Esophagus muscularis mucosa (tissue), 4 donors: ENCODE results near the gene TMEM234. TPM values are rescaled to one million over a fixed set of nuclear protein-coding genes. Genes with fewer than 3 reads are reported as not detected.

Experiments used
- DNase-seq: peaks from one replicate; pipeline ENCODE4 v3.0.0-alpha.2; 2017; ENCODE audit errors: extremely low spot score
- H3K27ac ChIP-seq, 4 donors: fragments of 200-600 bp; sonication (generic); replicated peaks in 1 of 4; 1 replicate in 3 of 4; 2 replicates in 1 of 4; pipeline ENCODE4 v1.5.1; 2016 to 2019; ENCODE audit warnings: mild to moderate bottlenecking in 1 of 4
- H3K27me3 ChIP-seq, 4 donors: fragments of 200-600 bp; sonication (generic); one replicate each; pipeline versions ENCODE4 v1.5.1 to v1.6.0; 2016 to 2019
- H3K36me3 ChIP-seq, 4 donors: fragments of 200-600 bp; sonication (generic); one replicate each; pipeline ENCODE4 v1.5.1; 2016 to 2019
- H3K4me1 ChIP-seq, 4 donors: fragments of 200-600 bp; sonication (generic); one replicate each; pipeline ENCODE4 v1.5.1; 2016 to 2019
- H3K4me3 ChIP-seq, 4 donors: fragments of 200-600 bp; sonication (generic); 1 replicate in 2 of 4; 2 replicates in 2 of 4; pipeline ENCODE4 v1.5.1; 2016 to 2019; ENCODE audit warnings: mild to moderate bottlenecking in 4 of 4, moderate library complexity in 1 of 4
- H3K9me3 ChIP-seq, 4 donors: fragments of 200-600 bp; sonication (generic); 1 replicate in 3 of 4; 2 replicates in 1 of 4; pipeline ENCODE4 v1.5.1; 2016 to 2019
- EP300 ChIP-seq: sonication (generic); formaldehyde crosslinking; IDR thresholded peaks from one replicate; pipeline ENCODE4 v1.6.1; 2017; ENCODE audit warnings: antibody characterized with exemption
- POLR2A ChIP-seq: fragments of 450-650 bp; IDR thresholded peaks from one replicate; pipeline ENCODE4 v1.6.1; 2017; ENCODE audit warnings: antibody characterized with exemption, moderate library complexity, mild to moderate bottlenecking, low read depth
- POLR2AphosphoS5 ChIP-seq, 2 donors: sonication (generic); formaldehyde crosslinking; IDR thresholded peaks; one replicate each; pipeline ENCODE4 v1.6.1; 2017; ENCODE audit warnings: antibody characterized with exemption in 2 of 2
- WGBS: methylation state at CpG from one replicate; pipeline ENCODE4 v1.1.5; 2018; 5-methylcytosine and 5-hydroxymethylcytosine counted together
- intact Hi-C: fragments of 100-400 bp; cut with DNase I; formaldehyde crosslinking; loops from one replicate; pipeline ENCODE4 v1.15.1; 2023
- total RNA-seq, 4 donors: library from RNA; depleted of rRNA; stranded (reverse); fragments of >200 nt; gene quantifications; one replicate each; pipeline versions ENCODE4 v1.1.0 to v1.2.1, GENCODE V29; 2016
- TF ChIP-seq, protein P1 (sequence below), 3 experiments: fragments of 200-600 bp in 2 of 3; fragments of 450-650 bp in 1 of 3; sonication (generic) in 2 of 3; IDR thresholded peaks; one replicate each; pipeline ENCODE4 v1.5.1; 2017 to 2019; ENCODE audit warnings: antibody characterized with exemption in 3 of 3, mild to moderate bottlenecking in 2 of 3, moderate library complexity in 1 of 3

TMEM234 gene
- total RNA-seq, 4 donors from 2014 or later, result 6.6 to 10.0 (median 8.2) TPM

DNA sequence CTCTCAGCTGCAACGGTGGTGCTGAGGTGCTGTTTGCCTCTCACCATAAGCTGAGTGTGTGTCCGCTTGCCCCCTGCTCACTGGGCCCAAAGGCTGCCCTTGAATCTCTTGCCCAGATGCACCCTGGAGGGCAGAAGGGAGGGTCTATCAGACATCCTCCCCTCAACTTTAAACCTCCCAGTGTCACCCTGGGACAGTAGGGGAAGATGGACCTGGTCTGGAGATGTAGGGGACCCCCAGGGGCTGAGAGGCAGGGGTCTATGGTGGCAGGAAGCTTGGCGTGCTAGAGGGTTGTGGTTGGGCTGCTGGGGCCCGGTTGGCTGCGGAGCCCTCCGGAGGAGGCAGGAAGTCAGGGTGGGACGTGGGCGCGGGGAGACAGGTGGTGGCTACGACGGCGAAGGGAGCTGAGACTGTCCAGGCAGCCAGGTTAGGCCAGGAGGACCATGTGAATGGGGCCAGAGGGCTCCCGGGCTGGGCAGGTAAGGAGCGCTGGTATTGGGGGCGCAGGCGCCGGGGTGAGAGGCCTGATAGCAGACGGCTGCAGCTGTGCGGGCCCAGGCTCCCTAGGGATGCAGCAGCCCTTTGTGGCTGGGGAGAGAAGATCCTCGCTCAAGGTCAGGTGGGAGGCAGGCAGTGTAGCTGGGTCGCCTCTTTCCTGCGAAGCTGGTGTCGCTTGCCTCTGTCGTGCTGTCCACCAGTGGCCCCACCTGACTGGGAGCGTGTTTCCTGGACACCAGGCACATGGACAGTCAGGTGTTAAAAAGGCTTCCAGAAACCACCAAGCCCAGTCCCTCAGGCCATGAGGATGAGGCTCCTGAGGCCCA is 29.0 kb upstream of the TMEM234 start, which contains the start of gene LCK:
LCK (plus strand) TSS at position 373 of the 824 bp plus-strand sequence. CDS start 23,065 bp downstream, outside the sequence.
- Histone ChIP-seq H3K4me3 (peak within 1 kb of the TSS in 1 of 4 donors; percentile 5), H3K4me1 (peaks cover 36 to 63% (median 61%) of the 10 kb centered on the region in 4 donors), H3K9me3 (no peaks in the 10 kb centered on the region), H3K36me3 (no peaks in the 10 kb centered on the region), H3K27ac (peak within 1 kb of the TSS; percentile 45 to 72 (median 64)), H3K27me3 (no peaks in the 10 kb centered on the region)
- intact Hi-C loops, result no loop called here
- no peak for DNase-seq
- 80% methylated on average over 24 of the region's 25 CpGs for WGBS
- TF ChIP-seq POLR2AphosphoS5 (IDR thresholded peaks at IDR 0.05), result no peak
- TF ChIP-seq EP300, result no peak
- TF ChIP-seq POLR2A, result no peak
- TF ChIP-seq, protein P1, sequence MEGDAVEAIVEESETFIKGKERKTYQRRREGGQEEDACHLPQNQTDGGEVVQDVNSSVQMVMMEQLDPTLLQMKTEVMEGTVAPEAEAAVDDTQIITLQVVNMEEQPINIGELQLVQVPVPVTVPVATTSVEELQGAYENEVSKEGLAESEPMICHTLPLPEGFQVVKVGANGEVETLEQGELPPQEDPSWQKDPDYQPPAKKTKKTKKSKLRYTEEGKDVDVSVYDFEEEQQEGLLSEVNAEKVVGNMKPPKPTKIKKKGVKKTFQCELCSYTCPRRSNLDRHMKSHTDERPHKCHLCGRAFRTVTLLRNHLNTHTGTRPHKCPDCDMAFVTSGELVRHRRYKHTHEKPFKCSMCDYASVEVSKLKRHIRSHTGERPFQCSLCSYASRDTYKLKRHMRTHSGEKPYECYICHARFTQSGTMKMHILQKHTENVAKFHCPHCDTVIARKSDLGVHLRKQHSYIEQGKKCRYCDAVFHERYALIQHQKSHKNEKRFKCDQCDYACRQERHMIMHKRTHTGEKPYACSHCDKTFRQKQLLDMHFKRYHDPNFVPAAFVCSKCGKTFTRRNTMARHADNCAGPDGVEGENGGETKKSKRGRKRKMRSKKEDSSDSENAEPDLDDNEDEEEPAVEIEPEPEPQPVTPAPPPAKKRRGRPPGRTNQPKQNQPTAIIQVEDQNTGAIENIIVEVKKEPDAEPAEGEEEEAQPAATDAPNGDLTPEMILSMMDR (IDR thresholded peaks at IDR 0.05), result no peak

DNA sequence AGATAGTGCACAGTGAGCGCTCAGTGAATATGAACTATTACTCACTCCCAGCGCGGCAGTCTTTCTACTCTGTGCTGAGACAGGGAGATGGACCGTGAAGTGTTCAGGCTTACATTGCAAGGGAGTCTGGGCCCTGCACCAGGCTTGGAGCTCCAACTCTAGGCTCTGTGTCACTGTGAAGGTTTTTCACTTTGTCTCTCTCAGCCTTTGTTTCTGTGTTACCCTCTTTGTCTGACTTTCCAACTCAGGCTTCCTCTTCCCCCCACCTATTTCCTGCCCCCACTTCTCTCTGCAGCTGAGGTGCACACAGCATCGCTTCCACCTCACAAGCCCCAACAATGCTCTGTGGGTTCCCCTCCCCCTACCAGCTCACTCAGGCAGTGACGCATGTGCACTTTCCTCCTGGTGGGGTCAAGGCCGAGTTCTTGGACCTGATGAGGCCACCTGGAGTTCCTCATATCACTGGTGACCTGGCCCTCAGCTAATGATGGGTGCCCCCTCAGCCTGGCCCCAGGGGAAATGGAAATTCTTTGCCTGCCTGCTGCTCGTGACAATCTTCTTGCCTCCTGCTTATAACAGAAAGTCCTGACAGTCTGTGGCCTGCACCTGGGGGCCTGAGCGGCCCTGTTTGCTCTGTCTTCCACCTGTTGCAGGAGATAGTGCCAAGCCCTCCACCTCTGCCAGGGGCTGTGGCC is 27.8 kb upstream of the TMEM234 start:
- Histone ChIP-seq H3K27me3 (no peaks in the 10 kb centered on the region), H3K36me3 (no peaks in the 10 kb centered on the region), H3K4me3 (no peak overlapping the region), H3K9me3 (no peaks in the 10 kb centered on the region), H3K27ac (peak overlapping the region; percentile 45 to 73 (median 67)), H3K4me1 (peaks cover 39 to 66% (median 63%) of the 10 kb centered on the region in 4 donors)
- whole genome bisulfite sequencing, result 66% methylated on average over 8 of the region's 9 CpGs
- intact Hi-C loops, result no loop called here
- peak; percentile 57 to 77 for TF ChIP-seq POLR2AphosphoS5 (IDR thresholded peaks at IDR 0.05)
- TF ChIP-seq, protein P1 (IDR thresholded peaks at IDR 0.05), result no peak
- no peak for DNase-seq

DNA sequence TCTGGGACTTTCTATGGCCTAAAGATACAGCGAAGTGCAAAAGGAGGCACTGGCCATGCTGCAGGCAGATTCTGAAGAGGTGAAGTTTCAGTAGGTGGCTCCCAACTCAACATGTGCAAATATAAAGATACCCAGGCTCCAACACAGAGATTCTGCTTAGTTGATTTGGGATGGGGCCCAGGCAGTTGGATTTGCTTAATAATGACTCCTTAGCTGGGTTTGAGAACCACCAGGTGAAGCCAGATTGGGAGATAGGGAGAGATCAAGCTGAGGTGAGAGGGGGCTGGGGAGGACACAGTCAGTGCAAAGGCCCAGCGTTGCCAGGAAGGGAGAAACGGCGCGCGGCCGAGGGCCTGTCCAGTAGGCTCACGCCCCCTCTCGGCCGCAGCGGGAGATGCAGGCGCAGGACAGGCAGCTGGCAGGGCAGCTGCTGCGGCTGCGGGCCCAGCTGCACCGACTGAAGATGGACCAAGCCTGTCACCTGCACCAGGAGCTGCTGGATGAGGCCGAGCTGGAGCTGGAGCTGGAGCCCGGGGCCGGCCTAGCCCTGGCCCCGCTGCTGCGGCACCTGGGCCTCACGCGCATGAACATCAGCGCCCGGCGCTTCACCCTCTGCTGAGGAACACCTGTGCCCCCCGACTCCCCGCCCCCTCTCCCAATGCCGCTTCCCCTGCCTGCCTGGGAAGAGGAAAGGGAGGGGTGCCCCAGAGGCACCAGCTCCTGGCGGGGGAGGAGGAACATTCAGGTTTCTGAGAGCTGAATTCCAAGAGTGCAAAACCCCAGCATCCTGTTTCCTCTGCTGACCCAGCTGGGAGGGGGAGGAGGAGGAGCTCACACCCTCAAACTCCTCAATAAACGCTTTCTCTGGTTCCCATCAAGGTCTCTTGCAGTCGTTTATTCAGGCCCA is 26.1 kb upstream of the TMEM234 start:
- DNase-seq, result no peak
- intact Hi-C loops, result no loop called here
- peak overlapping the region; percentile 48 to 73 (median 62) for H3K27ac ChIP-seq
- WGBS, result 13% methylated on average over 13 of the region's 31 CpGs
- peak overlapping the region in 3 of 4 donors; percentile 4 to 27 (median 15) for H3K4me3 ChIP-seq
- no peaks in the 10 kb centered on the region for H3K27me3 ChIP-seq
- peaks cover 41 to 64% (median 63%) of the 10 kb centered on the region in 4 donors for H3K4me1 ChIP-seq
- TF ChIP-seq POLR2AphosphoS5 (IDR thresholded peaks at IDR 0.05), result peak; percentile 39 to 41
- TF ChIP-seq EP300, result no peak
- TF ChIP-seq, protein P1 (IDR thresholded peaks at IDR 0.05), result peak; percentile 75 to 92 (median 81)
- H3K9me3 ChIP-seq, result no peaks in the 10 kb centered on the region
- H3K36me3 ChIP-seq, result no peaks in the 10 kb centered on the region

DNA sequence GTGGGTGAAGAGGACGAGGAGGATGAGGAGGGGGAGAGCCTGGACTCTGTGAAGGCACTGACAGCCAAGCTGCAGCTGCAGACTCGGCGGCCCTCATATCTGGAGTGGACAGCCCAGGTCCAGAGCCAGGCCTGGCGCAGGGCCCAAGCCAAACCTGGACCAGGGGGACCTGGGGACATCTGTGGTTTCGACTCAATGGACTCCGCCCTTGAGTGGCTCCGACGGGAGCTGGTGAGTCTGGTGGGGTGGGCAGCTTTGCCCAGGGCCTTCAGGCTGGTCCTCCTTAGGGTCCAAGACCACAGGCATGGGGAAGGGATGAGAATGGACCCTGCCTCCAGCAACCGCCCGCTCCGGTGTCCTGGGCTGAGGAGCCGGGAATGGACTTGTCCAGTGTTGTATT is 25.3 kb upstream of the TMEM234 start:
- 67% methylated on average over 9 of the region's 12 CpGs for WGBS
- no peak for DNase-seq

More for the DNA sequence above, 25.3 kb upstream of the TMEM234 start:
- peak overlapping the region in 1 of 4 donors; percentile 29 for H3K4me3 ChIP-seq
- peak overlapping the region; percentile 48 to 73 (median 62) for H3K27ac ChIP-seq
- no peaks in the 10 kb centered on the region for H3K27me3 ChIP-seq
- TF ChIP-seq EP300, result no peak
- no peak for TF ChIP-seq POLR2A
- TF ChIP-seq POLR2AphosphoS5 (IDR thresholded peaks at IDR 0.05), result no peak
- TF ChIP-seq, protein P1 (IDR thresholded peaks at IDR 0.05), result no peak
- no peaks in the 10 kb centered on the region for H3K9me3 ChIP-seq
- intact Hi-C loops, result no loop called here
- peaks cover 49 to 66% (median 65%) of the 10 kb centered on the region in 4 donors for H3K4me1 ChIP-seq
- no peaks in the 10 kb centered on the region for H3K36me3 ChIP-seq
